HepG2 (cell line): ENCODE results near the gene ASPRV1. TPM values are rescaled to one million over a fixed set of nuclear protein-coding genes. Genes with fewer than 3 reads are reported as not detected.

ENCODE experiments used
- ATAC-seq: fragments of 200-7000 bp; cut with Tn5 transposase; 3 replicates; pipeline ENCODE4 v1.9.1; 2020; ENCODE audit warnings: mild to moderate bottlenecking, moderate library complexity
- BruUV-seq: library from RNA; stranded (reverse); fragments of 400-500 nt; replicated peaks from 2 replicates; lab custom pipeline; 2021; lab: Mats Ljungman, UMichigan
- CTCF ChIA-PET: fragments of 300-600 bp; formaldehyde crosslinking; extraction: SDS; loops from one replicate; lab custom pipeline; 2021; ENCODE audit warnings: low total read pairs, inconsistent platforms, low intra/inter-chr PET ratio; lab: Yijun Ruan, JAX
- POLR2A ChIA-PET: fragments of 350-600 bp; sonication (Branson Sonifier 250); formaldehyde crosslinking; loops from one replicate; lab custom pipeline; 2020; ENCODE audit warnings: antibody characterized with exemption, inconsistent platforms; lab: Yijun Ruan, JAX
- DNase-seq: peaks from one replicate; pipeline ENCODE4 v3.0.0-alpha.2; 2015; ENCODE audit warnings: low spot score
- FAIRE-seq: peaks from 3 replicates; lab custom pipeline; 2011; peaks lifted over from hg19 to GRCh38; lab: Jason Lieb, UNC
- H2AFZ ChIP-seq: one replicate; pipeline ENCODE4 v1.6.1; 2011; ENCODE audit warnings: low read length, inconsistent platforms
- H3K27ac ChIP-seq: fragments of 300-600 bp; 3 replicates; pipeline ENCODE4 v1.8.0; 2011; ENCODE audit warnings: mixed run types, mild to moderate bottlenecking, mixed read lengths, low read length, inconsistent platforms; ENCODE audit not compliant: insufficient read depth; ENCODE audit errors: extremely low read length
- H3K27me3 ChIP-seq, 2 experiments: fragments of 200-600 bp in 1 of 2; 2 replicates in 1 of 2; 3 replicates in 1 of 2; pipeline versions ENCODE4 v1.6.0 to v1.8.0; 2011; ENCODE audit warnings: low read length in 2 of 2, mild to moderate bottlenecking in 2 of 2, moderate library complexity in 2 of 2, inconsistent platforms in 1 of 2; ENCODE audit not compliant: insufficient read depth in 2 of 2, control insufficient read depth in 1 of 2
- H3K36me3 ChIP-seq, 2 experiments: fragments of 200-600 bp in 1 of 2; replicated peaks in 1 of 2; 2 replicates in 1 of 2; 3 replicates in 1 of 2; pipeline versions ENCODE4 v1.5.1 to v1.8.0; 2011; ENCODE audit warnings: low read length in 2 of 2, inconsistent platforms in 1 of 2; ENCODE audit not compliant: insufficient read depth in 2 of 2, control insufficient read depth in 1 of 2
- H3K4me1 ChIP-seq: 2 replicates; pipeline ENCODE4 v1.5.1; 2012; ENCODE audit warnings: low read length, inconsistent platforms; ENCODE audit not compliant: insufficient read depth
- H3K4me2 ChIP-seq: 2 replicates; pipeline ENCODE4 v1.6.0; 2011; ENCODE audit warnings: low read depth, low read length, inconsistent platforms
- H3K4me3 ChIP-seq, 3 experiments: fragments of 200-600 bp in 1 of 3; sonication (generic), shearing (Covaris generic) in 1 of 3; replicated peaks in 1 of 3; 2 replicates each; pipeline ENCODE4 v1.5.1; 2011 to 2016; ENCODE audit warnings: low read length in 3 of 3, inconsistent platforms in 2 of 3, low read depth in 2 of 3, mild to moderate bottlenecking in 2 of 3, control low read depth in 1 of 3, mixed read lengths in 1 of 3; ENCODE audit not compliant: insufficient read depth in 1 of 3
- H3K79me2 ChIP-seq: one replicate; pipeline ENCODE4 v1.6.1; 2011; ENCODE audit warnings: low read length, inconsistent platforms; ENCODE audit not compliant: insufficient read depth
- H3K9ac ChIP-seq: 2 replicates; pipeline ENCODE4 v1.6.0; 2011; ENCODE audit warnings: mild to moderate bottlenecking, low read depth, low read length, inconsistent platforms; ENCODE audit not compliant: insufficient read depth
- H3K9me3 ChIP-seq: 2 replicates; pipeline ENCODE4 v1.5.1; 2012; ENCODE audit warnings: mild to moderate bottlenecking, low read length
- H4K20me1 ChIP-seq: 2 replicates; pipeline ENCODE4 v1.6.0; 2011; ENCODE audit warnings: inconsistent platforms, mild to moderate bottlenecking, low read length, moderate library complexity; ENCODE audit not compliant: insufficient read depth
- CEBPG ChIP-seq: IDR thresholded peaks from 2 replicates; pipeline ENCODE4 v1.6.1; 2016
- GABPB1 ChIP-seq: IDR thresholded peaks from 2 replicates; pipeline ENCODE4 v1.6.1; 2016; ENCODE audit warnings: mild to moderate bottlenecking, missing genetic modification reagents, moderate library complexity, missing compliant biosample characterization
- GRHL1 ChIP-seq: sonication (generic); formaldehyde crosslinking; conservative IDR thresholded peaks from 2 replicates; pipeline ENCODE4 v1.8.0; 2022; ENCODE audit warnings: missing genetic modification reagents
- NR3C1 ChIP-seq: sonication (generic); formaldehyde crosslinking; IDR thresholded peaks from 2 replicates; pipeline ENCODE4 v1.4.0; 2020; ENCODE audit warnings: missing genetic modification reagents
- SAP130 ChIP-seq: IDR thresholded peaks from 2 replicates; pipeline ENCODE4 v1.6.1; 2016; ENCODE audit warnings: low read depth
- SNAPC2 ChIP-seq: sonication (generic); formaldehyde crosslinking; IDR thresholded peaks from 2 replicates; pipeline ENCODE4 v1.8.1; 2022; ENCODE audit warnings: mild to moderate bottlenecking, missing genetic modification reagents
- STAT5B ChIP-seq: sonication (generic); formaldehyde crosslinking; IDR thresholded peaks from 2 replicates; pipeline ENCODE4 v1.4.0; 2020; ENCODE audit warnings: missing genetic modification reagents
- ZBTB38 ChIP-seq: sonication (generic); formaldehyde crosslinking; IDR thresholded peaks from 2 replicates; pipeline ENCODE4 v1.5.1; 2020; ENCODE audit warnings: mild to moderate bottlenecking, missing genetic modification reagents
- ZNF644 ChIP-seq: IDR thresholded peaks from 2 replicates; pipeline ENCODE4 v1.6.1; 2016; ENCODE audit warnings: low read depth
- ZSCAN29 ChIP-seq: sonication (generic); formaldehyde crosslinking; conservative IDR thresholded peaks from 2 replicates; pipeline ENCODE4 v1.4.0; 2020; ENCODE audit warnings: mild to moderate bottlenecking, missing genetic modification reagents
- WGBS: methylation state at CpG from one replicate; pipeline ENCODE4 v1.1.6; 2017; ENCODE audit warnings: low lambda C conversion rate; 5-methylcytosine and 5-hydroxymethylcytosine counted together
- in situ Hi-C: cut with HindIII; loops from 2 replicates; pipeline ENCODE4 v1.10.0; 2017; ENCODE audit warnings: low pct_unique_long_range_greater_than_20kb; ENCODE audit not compliant: extremely low pct_ligation_motif_present
- intact Hi-C: fragments of 100-400 bp; cut with micrococcal nuclease; formaldehyde crosslinking; loops from one replicate; pipeline ENCODE4 v1.10.0; 2022; ENCODE audit not compliant: unreplicated experiment
- polyA plus RNA-seq, 8 experiments: library from polyadenylated mRNA; depleted of rRNA in 3 of 8; stranded (reverse) in 7 of 8; unstranded in 1 of 8; fragments of >200 nt; fragmentation: Illumina TruSeq in 4 of 8; extraction: Trizol in 4 of 8; gene quantifications; 2 replicates each; pipeline versions ENCODE4 v1.2.1 to v1.2.3, GENCODE V29; 2011 to 2016; ENCODE audit warnings: low read depth in 4 of 8, missing spikeins in 1 of 8, mixed read lengths in 1 of 8; ENCODE audit not compliant: insufficient read depth in 1 of 8
- total RNA-seq, 5 experiments: library from RNA; depleted of rRNA; stranded (reverse); fragments of >200 nt; fragmentation: Illumina TruSeq; extraction: Trizol; gene quantifications; 2 replicates each; pipeline ENCODE4 v1.2.3, GENCODE V29; 2016; ENCODE audit warnings: low read depth in 1 of 5
- TF ChIP-seq, protein P1 (sequence below): sonication (generic); formaldehyde crosslinking; IDR thresholded peaks from 2 replicates; pipeline ENCODE4 v1.4.0; 2020; ENCODE audit warnings: missing genetic modification reagents, borderline replicate concordance
- TF ChIP-seq, protein P2 (sequence below): IDR thresholded peaks from 2 replicates; pipeline ENCODE4 v1.6.1; 2018; ENCODE audit warnings: missing genetic modification reagents, mild to moderate bottlenecking, missing compliant biosample characterization

ASPRV1 gene
- total and polyA plus RNA-seq, 2 of the 13 experiments (the other 11 are each of a cell fraction or from before 2014, with no cell fraction given), result 0.40 to 0.48 TPM

DNA sequence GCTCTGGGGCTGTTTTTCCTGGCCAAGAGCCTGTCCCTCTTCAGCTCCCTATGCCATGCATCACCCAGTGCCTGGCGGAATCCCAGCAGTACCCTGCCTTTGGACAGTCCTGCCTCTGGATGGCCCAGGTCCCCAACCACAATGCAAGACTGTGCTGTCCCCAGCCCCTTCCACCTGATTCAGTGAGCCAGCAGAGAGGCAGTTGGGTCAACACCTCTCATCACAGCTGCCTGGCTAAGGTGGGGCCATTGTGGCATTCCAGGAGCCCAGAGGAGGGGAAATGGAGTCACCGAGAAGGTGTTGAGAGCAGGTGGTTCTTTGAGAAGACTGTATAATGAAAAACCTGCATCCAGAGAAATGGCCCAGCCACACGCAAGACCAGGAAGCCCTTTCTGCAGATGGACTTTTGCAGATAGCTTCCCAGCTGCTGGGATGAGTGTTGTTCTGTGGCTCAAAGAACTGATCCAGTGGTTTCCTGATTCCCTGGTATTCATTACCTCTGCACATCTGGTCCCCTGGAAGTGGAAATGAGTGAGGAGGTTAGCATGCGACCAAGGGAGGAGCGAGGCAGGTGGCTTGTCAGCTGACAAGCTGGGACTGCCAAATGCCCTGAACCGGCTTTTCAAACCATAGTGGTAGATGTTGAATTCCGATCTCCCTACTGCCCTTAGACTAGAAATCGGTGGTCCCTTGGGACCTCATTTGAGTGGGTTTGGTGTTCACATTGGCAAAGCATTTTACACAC lies 1.7 kb upstream of the ASPRV1 start:
- H3K27ac ChIP-seq, result no peak overlapping the region
- no peak overlapping the region for H2AFZ ChIP-seq
- intact Hi-C loops (no loop called here), in situ Hi-C loops (no loop called here)
- no peak for TF ChIP-seq CEBPG (CRISPR knock-in tag)
- no peak for TF ChIP-seq SNAPC2 (CRISPR knock-in tag)
- TF ChIP-seq SAP130, result no peak
- TF ChIP-seq GRHL1 (CRISPR knock-in tag), result no peak
- TF ChIP-seq, protein P1, sequence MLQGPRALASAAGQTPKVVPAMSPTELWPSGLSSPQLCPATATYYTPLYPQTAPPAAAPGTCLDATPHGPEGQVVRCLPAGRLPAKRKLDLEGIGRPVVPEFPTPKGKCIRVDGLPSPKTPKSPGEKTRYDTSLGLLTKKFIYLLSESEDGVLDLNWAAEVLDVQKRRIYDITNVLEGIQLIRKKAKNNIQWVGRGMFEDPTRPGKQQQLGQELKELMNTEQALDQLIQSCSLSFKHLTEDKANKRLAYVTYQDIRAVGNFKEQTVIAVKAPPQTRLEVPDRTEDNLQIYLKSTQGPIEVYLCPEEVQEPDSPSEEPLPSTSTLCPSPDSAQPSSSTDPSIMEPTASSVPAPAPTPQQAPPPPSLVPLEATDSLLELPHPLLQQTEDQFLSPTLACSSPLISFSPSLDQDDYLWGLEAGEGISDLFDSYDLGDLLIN, result no peak
- TF ChIP-seq ZBTB38 (CRISPR knock-in tag), result no peak
- no peak for TF ChIP-seq GABPB1
- no peak for TF ChIP-seq NR3C1 (CRISPR knock-in tag)
- no peak for TF ChIP-seq STAT5B (CRISPR knock-in tag)
- no peak for TF ChIP-seq ZSCAN29 (CRISPR knock-in tag)
- TF ChIP-seq, protein P2, sequence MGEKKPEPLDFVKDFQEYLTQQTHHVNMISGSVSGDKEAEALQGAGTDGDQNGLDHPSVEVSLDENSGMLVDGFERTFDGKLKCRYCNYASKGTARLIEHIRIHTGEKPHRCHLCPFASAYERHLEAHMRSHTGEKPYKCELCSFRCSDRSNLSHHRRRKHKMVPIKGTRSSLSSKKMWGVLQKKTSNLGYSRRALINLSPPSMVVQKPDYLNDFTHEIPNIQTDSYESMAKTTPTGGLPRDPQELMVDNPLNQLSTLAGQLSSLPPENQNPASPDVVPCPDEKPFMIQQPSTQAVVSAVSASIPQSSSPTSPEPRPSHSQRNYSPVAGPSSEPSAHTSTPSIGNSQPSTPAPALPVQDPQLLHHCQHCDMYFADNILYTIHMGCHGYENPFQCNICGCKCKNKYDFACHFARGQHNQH (CRISPR knock-in tag), result no peak
- no peak for TF ChIP-seq ZNF644
- H3K9me3 ChIP-seq, result no peaks in the 10 kb centered on the region
- H3K36me3 ChIP-seq, result no peaks in the 10 kb centered on the region
- BruUV-seq, result no TSS peak
- peaks cover 42% of the 10 kb centered on the region for H3K4me1 ChIP-seq
- peaks cover 0 to 9% of the 10 kb centered on the region in 2 experiments; a peak in 1 of 5 replicates for H3K27me3 ChIP-seq
- ATAC-seq (no peak), FAIRE-seq (no peak), DNase-seq (no peak)
- 81% methylated on average over 7 of the region's 8 CpGs for WGBS
- H3K4me2 ChIP-seq, result no peak overlapping the region
- ChIA-PET CTCF (no interaction called here), POLR2A (interaction anchor here (1.3 to 1.6 kb wide), 3 partner anchors 17 to 49 kb away, joined by 4 to 19 read pairs (median 4); partner anchors contain the start of gene MXD1)
- H3K79me2 ChIP-seq, result no peaks in the 10 kb centered on the region
- no peaks in the 10 kb centered on the region for H4K20me1 ChIP-seq
- no peak overlapping the region for H3K9ac ChIP-seq
- no peak overlapping the region for H3K4me3 ChIP-seq
